ENCODE data around the gene LGALS9. TPM values are rescaled to one million over a fixed set of nuclear protein-coding genes. Genes with fewer than 3 reads are reported as not detected.
"Not testable (repeated sequence)": the region's sequence is repeated elsewhere in the genome, so short reads cannot be mapped to it uniquely, and the experiment has no call there.

Gene LGALS9
- polyA plus RNA-seq, 2 of the 4 experiments (the other 2 are of a cell fraction) = 1.2 to 1.5 TPM

DNA sequence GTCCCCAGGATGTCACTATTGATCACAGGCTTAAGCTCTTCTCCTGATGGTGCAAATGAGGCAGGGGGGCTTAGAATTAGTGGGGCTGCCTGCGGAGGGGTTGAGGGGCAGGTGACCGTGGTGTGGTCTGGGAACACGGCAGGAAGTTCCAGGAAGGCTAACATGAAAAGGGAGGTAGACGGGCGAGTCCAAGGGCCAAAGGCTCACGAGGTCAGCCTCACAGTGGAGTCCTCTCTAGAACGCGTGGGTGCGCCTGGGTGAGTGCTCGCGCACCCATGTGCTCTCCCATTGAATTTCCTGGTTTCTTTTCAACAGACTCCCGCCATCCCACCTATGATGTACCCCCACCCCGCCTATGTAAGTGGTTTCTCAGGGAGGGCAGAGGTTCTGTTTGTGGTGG lies 15.2 kb downstream of the LGALS9 start:
- no peak for DNase-seq (ENCODE audit: low read depth in 1 of 2, low spot score in 1 of 2)
- CTCF ChIA-PET = interaction anchor here (1.0 to 23.8 kb wide), 4 partner anchors 9 to 111 kb away, joined by 3 to 374 read pairs (median 6); no protein-coding TSS in a partner anchor
- Histone ChIP-seq H3K4me2 (no peak overlapping the region), H3K4me1 (no peaks in the 10 kb centered on the region), H3K9me3 (no peaks in the 10 kb centered on the region), H3K27ac (no peak overlapping the region), H3K4me3 (no peak overlapping the region)
- no peak for FAIRE-seq
- no peak for ATAC-seq
- 75% methylated on average over 12 of the region's 13 CpGs for WGBS (ENCODE audit: missing lambda C conversion rate)
- TF ChIP-seq HOXB5 (CRISPR knock-in tag; IDR thresholded peaks at IDR 0.05) (no peak), FOSL2 (IDR thresholded peaks at IDR 0.05) (no peak), FOSL2 (CRISPR knock-in tag; IDR thresholded peaks at IDR 0.05) (no peak)
- TF ChIP-seq, protein P1, sequence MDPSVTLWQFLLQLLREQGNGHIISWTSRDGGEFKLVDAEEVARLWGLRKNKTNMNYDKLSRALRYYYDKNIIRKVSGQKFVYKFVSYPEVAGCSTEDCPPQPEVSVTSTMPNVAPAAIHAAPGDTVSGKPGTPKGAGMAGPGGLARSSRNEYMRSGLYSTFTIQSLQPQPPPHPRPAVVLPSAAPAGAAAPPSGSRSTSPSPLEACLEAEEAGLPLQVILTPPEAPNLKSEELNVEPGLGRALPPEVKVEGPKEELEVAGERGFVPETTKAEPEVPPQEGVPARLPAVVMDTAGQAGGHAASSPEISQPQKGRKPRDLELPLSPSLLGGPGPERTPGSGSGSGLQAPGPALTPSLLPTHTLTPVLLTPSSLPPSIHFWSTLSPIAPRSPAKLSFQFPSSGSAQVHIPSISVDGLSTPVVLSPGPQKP (IDR thresholded peaks at IDR 0.05; ENCODE audit: low read depth, low read length) = no peak
- POLR2A ChIA-PET = no interaction called here

DNA sequence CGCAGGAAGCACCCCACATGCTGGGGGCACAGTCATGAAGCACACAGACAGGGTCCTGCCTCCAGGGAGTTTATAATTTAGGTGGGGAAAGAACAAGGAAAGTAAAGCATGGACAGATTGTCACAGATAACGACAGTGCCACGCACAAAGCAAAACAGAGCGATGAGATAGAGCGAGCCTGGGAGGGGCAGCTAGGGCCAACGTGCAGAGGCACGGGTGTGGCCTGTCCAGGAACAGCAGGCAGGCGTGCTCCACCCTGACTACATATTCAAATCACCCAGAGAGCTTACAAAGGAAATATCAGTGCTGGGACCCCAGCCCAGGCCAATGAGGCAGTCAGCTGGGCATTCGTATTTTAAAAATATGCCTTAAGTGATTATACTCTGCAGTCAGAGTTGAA lies 16.8 kb downstream of the LGALS9 start:
- 70% methylated on average over 9 of the region's 9 CpGs for WGBS (ENCODE audit: missing lambda C conversion rate)
- H3K4me2 ChIP-seq = no peak overlapping the region
- CTCF ChIA-PET = interaction anchor here (0.9 to 23.8 kb wide), 5 partner anchors 7 to 108 kb away, joined by 3 to 500 read pairs (median 7); no protein-coding TSS in a partner anchor
- H3K9me3 ChIP-seq = no peaks in the 10 kb centered on the region
- no peak for ATAC-seq
- TF ChIP-seq HOXA7 (CRISPR knock-in tag; IDR thresholded peaks at IDR 0.05) (no peak), MAZ (IDR thresholded peaks at IDR 0.05; ENCODE audit: borderline replicate concordance, low read depth, low read length) (no peak), PHF8 (IDR thresholded peaks at IDR 0.05; ENCODE audit: borderline replicate concordance, low read depth) (no peak), FOSL2 (IDR thresholded peaks at IDR 0.05) (no peak), FOSL2 (CRISPR knock-in tag; IDR thresholded peaks at IDR 0.05) (no peak), ZSCAN20 (CRISPR knock-in tag; IDR thresholded peaks at IDR 0.05) (no peak), KDM1A (IDR thresholded peaks at IDR 0.05; ENCODE audit: low read depth) (no peak), RCOR1 (IDR thresholded peaks at IDR 0.05; ENCODE audit: low read depth, low read length) (no peak)
- no peak for DNase-seq (ENCODE audit: low read depth in 1 of 2, low spot score in 1 of 2)
- POLR2A ChIA-PET = no interaction called here
- no peak overlapping the region for H3K4me3 ChIP-seq
- FAIRE-seq = no peak
- H3K4me1 ChIP-seq = no peaks in the 10 kb centered on the region
- H3K27ac ChIP-seq = no peak overlapping the region

DNA sequence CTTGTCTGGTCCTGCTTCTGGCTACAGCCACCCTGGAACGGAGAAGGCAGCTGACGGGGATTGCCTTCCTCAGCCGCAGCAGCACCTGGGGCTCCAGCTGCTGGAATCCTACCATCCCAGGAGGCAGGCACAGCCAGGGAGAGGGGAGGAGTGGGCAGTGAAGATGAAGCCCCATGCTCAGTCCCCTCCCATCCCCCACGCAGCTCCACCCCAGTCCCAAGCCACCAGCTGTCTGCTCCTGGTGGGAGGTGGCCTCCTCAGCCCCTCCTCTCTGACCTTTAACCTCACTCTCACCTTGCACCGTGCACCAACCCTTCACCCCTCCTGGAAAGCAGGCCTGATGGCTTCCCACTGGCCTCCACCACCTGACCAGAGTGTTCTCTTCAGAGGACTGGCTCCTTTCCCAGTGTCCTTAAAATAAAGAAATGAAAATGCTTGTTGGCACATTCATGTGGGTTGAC lies 18.2 kb downstream of the LGALS9 start:
- H3K9me3 ChIP-seq; FAIRE-seq; POLR2A ChIA-PET; H3K27ac ChIP-seq; DNase-seq (ENCODE audit: low read depth in 1 of 2, low spot score in 1 of 2); H3K4me1 ChIP-seq; H3K4me3 ChIP-seq; ATAC-seq; H3K4me2 ChIP-seq: not testable (repeated sequence)
- 31% methylated on average over 2 of the region's 5 CpGs for WGBS (ENCODE audit: missing lambda C conversion rate)
- CTCF ChIA-PET = interaction anchor here (2.8 to 23.8 kb wide), 5 partner anchors 13 to 412 kb away, joined by 23 to 500 read pairs (median 230); no protein-coding TSS in a partner anchor

DNA sequence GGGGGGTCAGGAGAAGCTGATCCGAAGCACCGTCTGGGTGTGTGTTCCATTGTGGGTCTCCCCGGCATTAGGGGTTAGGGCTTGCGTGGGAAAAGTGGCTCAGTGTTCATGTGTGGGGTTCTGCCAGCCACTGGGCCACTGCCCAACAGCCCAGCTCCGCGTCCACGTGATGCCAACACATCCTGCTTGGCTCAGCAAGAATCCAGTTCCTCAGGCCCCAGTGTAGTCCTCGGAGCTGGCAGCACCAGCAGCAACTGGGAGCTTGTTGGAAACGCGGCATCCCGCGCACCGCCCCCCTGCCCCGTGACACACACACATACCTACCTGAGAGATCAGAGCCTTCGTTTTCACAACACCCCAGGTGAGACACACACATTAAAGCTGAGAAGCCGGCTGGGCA lies 18.9 kb downstream of the LGALS9 start:
- Histone ChIP-seq H3K27ac (no peak overlapping the region), H3K9me3 (no peaks in the 10 kb centered on the region), H3K4me3 (no peak overlapping the region), H3K4me1 (no peaks in the 10 kb centered on the region), H3K4me2 (no peak overlapping the region)
- CTCF ChIA-PET = interaction anchor here (0.7 to 23.8 kb wide), 19 partner anchors 10 to 451 kb away, joined by 3 to 500 read pairs (median 10); no protein-coding TSS in a partner anchor
- POLR2A ChIA-PET = no interaction called here
- FAIRE-seq (no peak), DNase-seq (ENCODE audit: low read depth in 1 of 2, low spot score in 1 of 2) (no peak), ATAC-seq (no peak)
- 82% methylated on average over 16 of the region's 16 CpGs for WGBS (ENCODE audit: missing lambda C conversion rate)
- TF ChIP-seq, protein P2, sequence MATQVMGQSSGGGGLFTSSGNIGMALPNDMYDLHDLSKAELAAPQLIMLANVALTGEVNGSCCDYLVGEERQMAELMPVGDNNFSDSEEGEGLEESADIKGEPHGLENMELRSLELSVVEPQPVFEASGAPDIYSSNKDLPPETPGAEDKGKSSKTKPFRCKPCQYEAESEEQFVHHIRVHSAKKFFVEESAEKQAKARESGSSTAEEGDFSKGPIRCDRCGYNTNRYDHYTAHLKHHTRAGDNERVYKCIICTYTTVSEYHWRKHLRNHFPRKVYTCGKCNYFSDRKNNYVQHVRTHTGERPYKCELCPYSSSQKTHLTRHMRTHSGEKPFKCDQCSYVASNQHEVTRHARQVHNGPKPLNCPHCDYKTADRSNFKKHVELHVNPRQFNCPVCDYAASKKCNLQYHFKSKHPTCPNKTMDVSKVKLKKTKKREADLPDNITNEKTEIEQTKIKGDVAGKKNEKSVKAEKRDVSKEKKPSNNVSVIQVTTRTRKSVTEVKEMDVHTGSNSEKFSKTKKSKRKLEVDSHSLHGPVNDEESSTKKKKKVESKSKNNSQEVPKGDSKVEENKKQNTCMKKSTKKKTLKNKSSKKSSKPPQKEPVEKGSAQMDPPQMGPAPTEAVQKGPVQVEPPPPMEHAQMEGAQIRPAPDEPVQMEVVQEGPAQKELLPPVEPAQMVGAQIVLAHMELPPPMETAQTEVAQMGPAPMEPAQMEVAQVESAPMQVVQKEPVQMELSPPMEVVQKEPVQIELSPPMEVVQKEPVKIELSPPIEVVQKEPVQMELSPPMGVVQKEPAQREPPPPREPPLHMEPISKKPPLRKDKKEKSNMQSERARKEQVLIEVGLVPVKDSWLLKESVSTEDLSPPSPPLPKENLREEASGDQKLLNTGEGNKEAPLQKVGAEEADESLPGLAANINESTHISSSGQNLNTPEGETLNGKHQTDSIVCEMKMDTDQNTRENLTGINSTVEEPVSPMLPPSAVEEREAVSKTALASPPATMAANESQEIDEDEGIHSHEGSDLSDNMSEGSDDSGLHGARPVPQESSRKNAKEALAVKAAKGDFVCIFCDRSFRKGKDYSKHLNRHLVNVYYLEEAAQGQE (IDR thresholded peaks at IDR 0.05) = no peak
- no peak for TF ChIP-seq ZFP36 (IDR thresholded peaks at IDR 0.05; ENCODE audit: borderline replicate concordance, partially characterized antibody)
- TF ChIP-seq SREBF2 (IDR thresholded peaks at IDR 0.05) = no peak
- TF ChIP-seq CEBPB (IDR thresholded peaks at IDR 0.05) = no peak
- no peak for TF ChIP-seq HDAC2 (IDR thresholded peaks at IDR 0.05)
- no peak for TF ChIP-seq HOXA7 (CRISPR knock-in tag; IDR thresholded peaks at IDR 0.05)
- TF ChIP-seq RFX5 (IDR thresholded peaks at IDR 0.05) = no peak
- no peak for TF ChIP-seq FOSB (CRISPR knock-in tag; IDR thresholded peaks at IDR 0.05)
- TF ChIP-seq, protein P3, sequence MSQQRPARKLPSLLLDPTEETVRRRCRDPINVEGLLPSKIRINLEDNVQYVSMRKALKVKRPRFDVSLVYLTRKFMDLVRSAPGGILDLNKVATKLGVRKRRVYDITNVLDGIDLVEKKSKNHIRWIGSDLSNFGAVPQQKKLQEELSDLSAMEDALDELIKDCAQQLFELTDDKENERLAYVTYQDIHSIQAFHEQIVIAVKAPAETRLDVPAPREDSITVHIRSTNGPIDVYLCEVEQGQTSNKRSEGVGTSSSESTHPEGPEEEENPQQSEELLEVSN (IDR thresholded peaks at IDR 0.05; ENCODE audit: borderline replicate concordance, low read depth) = no peak
- TF ChIP-seq NFE2L2 (conservative IDR thresholded peaks at IDR 0.05; ENCODE audit: low read length) = no peak
- TF ChIP-seq, protein P1 (IDR thresholded peaks at IDR 0.05; ENCODE audit: low read depth, low read length) = no peak
